ENCODE measurements around the gene PCLO. TPM values are rescaled to one million over a fixed set of nuclear protein-coding genes. Genes with fewer than 3 reads are reported as not detected.

The PCLO gene
- total and polyA plus RNA-seq, 4 donors, result under 0.01 to 1.2 (median 0.32) TPM

GRCh38 chr7:83173664-83174063, 11.0 kb upstream of the PCLO start:
- H3K4me1 ChIP-seq (ENCODE audit: control insufficient read depth in 1 of 2, insufficient read depth in 2 of 2, low read length in 2 of 2), result no peaks in the 10 kb centered on the region
- H3K36me3 ChIP-seq (ENCODE audit: control insufficient read depth in 1 of 2, insufficient read depth in 2 of 2, low read length in 1 of 2), result no peaks in the 10 kb centered on the region
- no peak overlapping the region for H3K27ac ChIP-seq (ENCODE audit: low read depth in 1 of 2, low read length in 2 of 2)
- H3K9me3 ChIP-seq (ENCODE audit: control insufficient read depth, low read length), result peaks cover 2% of the 10 kb centered on the region
- H3K4me3 ChIP-seq (ENCODE audit: low read length in 2 of 2), result no peak overlapping the region
- ATAC-seq (ENCODE audit: low FRiP score) (no peak), DNase-seq (no peak)
- intact Hi-C loops (cut with DNase I), result no loop called here
- H3K27me3 ChIP-seq (ENCODE audit: control insufficient read depth in 1 of 2, insufficient read depth in 2 of 2, low read length in 1 of 2), result no peaks in the 10 kb centered on the region

DNA sequence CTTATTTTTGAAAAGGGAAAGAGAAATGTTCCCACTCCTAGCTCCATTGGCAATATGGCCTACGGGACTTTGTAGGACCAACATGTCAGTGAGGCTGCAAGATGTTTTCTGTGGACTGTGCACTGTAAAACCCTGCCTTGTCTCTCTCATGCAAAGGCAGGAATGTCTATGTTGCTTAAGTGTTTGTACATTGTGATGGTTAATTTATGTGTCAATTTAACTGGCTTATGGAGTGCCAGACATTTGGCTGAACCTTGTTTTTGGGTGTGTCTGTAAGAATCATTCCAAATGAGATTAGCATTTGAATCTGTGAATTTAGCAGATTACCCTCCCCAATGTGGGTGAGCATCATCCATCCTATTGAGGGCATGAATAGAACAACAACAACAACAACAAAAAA, 4.1 kb upstream of the PCLO start:
- H3K27ac ChIP-seq (ENCODE audit: low read depth in 1 of 2, low read length in 2 of 2), result no peak overlapping the region
- no peaks in the 10 kb centered on the region for H3K4me1 ChIP-seq (ENCODE audit: control insufficient read depth in 1 of 2, insufficient read depth in 2 of 2, low read length in 2 of 2)
- ATAC-seq (ENCODE audit: low FRiP score) (no peak), DNase-seq (no peak)
- no peaks in the 10 kb centered on the region for H3K27me3 ChIP-seq (ENCODE audit: control insufficient read depth in 1 of 2, insufficient read depth in 2 of 2, low read length in 1 of 2)
- H3K36me3 ChIP-seq (ENCODE audit: control insufficient read depth in 1 of 2, insufficient read depth in 2 of 2, low read length in 1 of 2), result no peaks in the 10 kb centered on the region
- no peaks in the 10 kb centered on the region for H3K9me3 ChIP-seq (ENCODE audit: control insufficient read depth, low read length)
- no peak overlapping the region for H3K4me3 ChIP-seq (ENCODE audit: low read length in 2 of 2)
- WGBS, 2 donors, result 82 to 91% methylated on average over 1 of the region's 1 CpG
- intact Hi-C loops (cut with DNase I), result no loop called here

- no peak overlapping the region for H3K27ac ChIP-seq (ENCODE audit: low read depth in 1 of 2, low read length in 2 of 2)
- no peaks in the 10 kb centered on the region for H3K36me3 ChIP-seq (ENCODE audit: control insufficient read depth in 1 of 2, insufficient read depth in 2 of 2, low read length in 1 of 2)
- H3K27me3 ChIP-seq (ENCODE audit: control insufficient read depth in 1 of 2, insufficient read depth in 2 of 2, low read length in 1 of 2), result no peaks in the 10 kb centered on the region
- peak; percentile 66 for ATAC-seq (ENCODE audit: low FRiP score)
- DNase-seq, result no peak
- H3K9me3 ChIP-seq (ENCODE audit: control insufficient read depth, low read length), result no peaks in the 10 kb centered on the region
- peak overlapping the region; percentile 1 to 34 for H3K4me3 ChIP-seq (ENCODE audit: low read length in 2 of 2)
- WGBS, 2 donors, result 2 to 3% methylated on average over 17 of the region's 17 CpGs
- no peaks in the 10 kb centered on the region for H3K4me1 ChIP-seq (ENCODE audit: control insufficient read depth in 1 of 2, insufficient read depth in 2 of 2, low read length in 2 of 2)
- intact Hi-C loops (cut with DNase I), result no loop called here
Observed at GRCh38 chr7:83161899-83162401, 734 bp downstream of the PCLO start.

DNA sequence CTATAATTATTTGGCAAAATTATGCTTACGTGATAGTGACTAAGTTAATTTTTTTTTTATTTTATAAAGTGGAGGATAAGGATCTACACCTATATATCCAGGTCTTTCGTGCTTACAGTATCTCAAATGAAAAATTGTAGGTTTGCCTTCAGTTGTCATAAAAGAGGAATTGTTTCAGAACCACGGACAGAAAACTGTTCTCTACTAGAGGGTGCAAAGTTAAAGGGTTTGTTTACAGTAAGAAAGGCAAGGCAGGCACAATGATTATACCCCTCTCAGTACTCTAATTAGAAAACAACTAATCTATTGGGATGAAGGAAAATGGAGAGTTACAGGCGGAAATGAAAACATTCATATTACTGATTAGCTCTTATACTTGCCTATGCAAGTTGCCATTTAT, 1.5 kb downstream of the PCLO start:
- no peak overlapping the region for H3K4me3 ChIP-seq (ENCODE audit: low read length in 2 of 2)
- DNase-seq (no peak), ATAC-seq (ENCODE audit: low FRiP score) (no peak)
- WGBS, 2 donors, result 46 to 50% methylated on average over 4 of the region's 4 CpGs
- no peak overlapping the region for H3K27ac ChIP-seq (ENCODE audit: low read depth in 1 of 2, low read length in 2 of 2)
- H3K27me3 ChIP-seq (ENCODE audit: control insufficient read depth in 1 of 2, insufficient read depth in 2 of 2, low read length in 1 of 2), result no peaks in the 10 kb centered on the region
- intact Hi-C loops (cut with DNase I), result no loop called here
- H3K36me3 ChIP-seq (ENCODE audit: control insufficient read depth in 1 of 2, insufficient read depth in 2 of 2, low read length in 1 of 2), result no peaks in the 10 kb centered on the region
- H3K4me1 ChIP-seq (ENCODE audit: control insufficient read depth in 1 of 2, insufficient read depth in 2 of 2, low read length in 2 of 2), result no peaks in the 10 kb centered on the region
- H3K9me3 ChIP-seq (ENCODE audit: control insufficient read depth, low read length), result no peaks in the 10 kb centered on the region

DNA sequence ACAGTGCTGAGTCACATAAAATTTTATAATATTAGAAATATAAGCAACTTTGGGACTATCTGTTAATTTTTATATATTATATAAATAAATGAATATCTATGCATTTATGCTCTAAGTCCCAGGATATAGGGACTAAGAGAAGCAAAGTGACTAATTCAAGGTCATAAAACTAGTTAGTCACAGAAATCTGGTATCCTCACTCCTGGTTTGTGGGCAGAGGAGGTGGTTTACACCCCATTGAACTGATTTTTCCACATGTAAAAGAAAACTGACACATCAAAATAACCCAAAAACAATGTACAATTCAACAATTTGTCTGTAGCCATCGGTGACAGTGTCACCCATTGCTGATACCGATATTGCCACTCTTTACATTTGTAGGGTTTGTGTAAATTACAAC, 3.0 kb downstream of the PCLO start:
- H3K4me1 ChIP-seq (ENCODE audit: control insufficient read depth in 1 of 2, insufficient read depth in 2 of 2, low read length in 2 of 2), result no peaks in the 10 kb centered on the region
- H3K36me3 ChIP-seq (ENCODE audit: control insufficient read depth in 1 of 2, insufficient read depth in 2 of 2, low read length in 1 of 2), result no peaks in the 10 kb centered on the region
- intact Hi-C loops (cut with DNase I), result no loop called here
- DNase-seq (no peak), ATAC-seq (ENCODE audit: low FRiP score) (no peak)
- H3K27me3 ChIP-seq (ENCODE audit: control insufficient read depth in 1 of 2, insufficient read depth in 2 of 2, low read length in 1 of 2), result no peaks in the 10 kb centered on the region
- WGBS, 2 donors, result 97 to 98% methylated on average over 2 of the region's 2 CpGs
- no peak overlapping the region for H3K4me3 ChIP-seq (ENCODE audit: low read length in 2 of 2)
- H3K27ac ChIP-seq (ENCODE audit: low read depth in 1 of 2, low read length in 2 of 2), result no peak overlapping the region
- H3K9me3 ChIP-seq (ENCODE audit: control insufficient read depth, low read length), result no peaks in the 10 kb centered on the region

- no peaks in the 10 kb centered on the region for H3K4me1 ChIP-seq (ENCODE audit: control insufficient read depth in 1 of 2, insufficient read depth in 2 of 2, low read length in 2 of 2)
- WGBS, 2 donors, result 86 to 92% methylated on average over 3 of the region's 3 CpGs
- H3K4me3 ChIP-seq (ENCODE audit: low read length in 2 of 2), result no peak overlapping the region
- H3K9me3 ChIP-seq (ENCODE audit: control insufficient read depth, low read length), result no peaks in the 10 kb centered on the region
- no peak overlapping the region for H3K27ac ChIP-seq (ENCODE audit: low read depth in 1 of 2, low read length in 2 of 2)
- H3K27me3 ChIP-seq (ENCODE audit: control insufficient read depth in 1 of 2, insufficient read depth in 2 of 2, low read length in 1 of 2), result no peaks in the 10 kb centered on the region
- ATAC-seq (ENCODE audit: low FRiP score) (no peak), DNase-seq (no peak)
- intact Hi-C loops (cut with DNase I), result no loop called here
- no peaks in the 10 kb centered on the region for H3K36me3 ChIP-seq (ENCODE audit: control insufficient read depth in 1 of 2, insufficient read depth in 2 of 2, low read length in 1 of 2)
Observed at GRCh38 chr7:83156006-83156405, 6.7 kb downstream of the PCLO start.

DNA sequence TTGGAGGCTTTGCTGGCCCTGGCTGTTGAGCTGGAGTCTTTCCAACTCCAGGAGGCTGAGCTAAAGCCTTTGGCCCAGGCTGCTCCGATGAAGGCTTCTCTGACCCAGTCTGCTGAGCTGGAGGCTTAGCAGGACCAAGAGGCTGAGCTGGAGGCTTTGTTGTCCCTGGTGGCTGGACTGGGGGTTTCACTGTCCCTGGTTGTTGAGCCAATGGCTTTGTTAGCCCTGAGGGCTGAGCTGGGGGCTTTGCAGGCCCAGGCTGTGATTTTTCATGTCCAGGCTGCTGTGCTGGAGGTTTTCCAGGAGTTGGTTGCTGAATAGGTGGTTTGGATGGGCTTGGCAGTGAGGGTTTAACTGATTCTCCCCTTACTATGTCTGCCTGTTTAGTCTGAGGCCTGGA, 7.3 kb downstream of the PCLO start:
- Histone ChIP-seq H3K36me3 (ENCODE audit: control insufficient read depth in 1 of 2, insufficient read depth in 2 of 2, low read length in 1 of 2) (no peaks in the 10 kb centered on the region), H3K4me1 (ENCODE audit: control insufficient read depth in 1 of 2, insufficient read depth in 2 of 2, low read length in 2 of 2) (no peaks in the 10 kb centered on the region)
- no peak for ATAC-seq (ENCODE audit: low FRiP score)

DNA sequence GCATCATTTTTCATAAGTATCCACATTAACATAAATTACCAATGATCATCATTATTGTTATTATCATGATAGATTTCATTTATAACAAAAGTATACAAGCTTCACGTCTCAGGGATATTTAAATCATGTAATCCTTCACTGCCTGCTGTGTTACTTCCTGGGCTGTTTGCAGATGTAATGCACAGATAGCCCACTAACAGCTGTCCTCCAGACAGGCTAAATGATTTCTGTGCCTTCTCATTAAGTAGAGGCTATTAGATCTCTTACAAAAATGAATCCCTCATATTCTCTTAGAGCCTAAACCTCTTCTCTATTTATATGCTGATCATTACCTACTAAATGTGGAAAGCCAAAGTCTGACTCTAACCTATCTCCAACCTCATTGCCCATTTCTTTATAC, 9.3 kb downstream of the PCLO start:
- no peaks in the 10 kb centered on the region for H3K9me3 ChIP-seq (ENCODE audit: control insufficient read depth, low read length)
- no peaks in the 10 kb centered on the region for H3K36me3 ChIP-seq (ENCODE audit: control insufficient read depth in 1 of 2, insufficient read depth in 2 of 2, low read length in 1 of 2)
- intact Hi-C loops (cut with DNase I), result no loop called here
- H3K27ac ChIP-seq (ENCODE audit: low read depth in 1 of 2, low read length in 2 of 2), result no peak overlapping the region
- no peak for ATAC-seq (ENCODE audit: low FRiP score)
- no peak for DNase-seq
- no peaks in the 10 kb centered on the region for H3K4me1 ChIP-seq (ENCODE audit: control insufficient read depth in 1 of 2, insufficient read depth in 2 of 2, low read length in 2 of 2)
- 20 to 22% methylated on average over 1 of the region's 1 CpG for WGBS, 2 donors
- H3K27me3 ChIP-seq (ENCODE audit: control insufficient read depth in 1 of 2, insufficient read depth in 2 of 2, low read length in 1 of 2), result no peaks in the 10 kb centered on the region
- no peak overlapping the region for H3K4me3 ChIP-seq (ENCODE audit: low read length in 2 of 2)

More for the DNA sequence above, 7.3 kb downstream of the PCLO start:
- intact Hi-C loops (cut with DNase I), result no loop called here
- no peak overlapping the region for H3K4me3 ChIP-seq (ENCODE audit: low read length in 2 of 2)
- no peak for DNase-seq
- H3K9me3 ChIP-seq (ENCODE audit: control insufficient read depth, low read length), result no peaks in the 10 kb centered on the region
- H3K27ac ChIP-seq (ENCODE audit: low read depth in 1 of 2, low read length in 2 of 2), result no peak overlapping the region
- H3K27me3 ChIP-seq (ENCODE audit: control insufficient read depth in 1 of 2, insufficient read depth in 2 of 2, low read length in 1 of 2), result no peaks in the 10 kb centered on the region
- 80 to 88% methylated on average over 1 of the region's 1 CpG for WGBS, 2 donors

- Histone ChIP-seq H3K4me3 (ENCODE audit: low read length in 2 of 2) (no peak overlapping the region), H3K9me3 (ENCODE audit: control insufficient read depth, low read length) (no peaks in the 10 kb centered on the region), H3K36me3 (ENCODE audit: control insufficient read depth in 1 of 2, insufficient read depth in 2 of 2, low read length in 1 of 2) (no peaks in the 10 kb centered on the region), H3K27ac (ENCODE audit: low read depth in 1 of 2, low read length in 2 of 2) (no peak overlapping the region), H3K27me3 (ENCODE audit: control insufficient read depth in 1 of 2, insufficient read depth in 2 of 2, low read length in 1 of 2) (no peaks in the 10 kb centered on the region), H3K4me1 (ENCODE audit: control insufficient read depth in 1 of 2, insufficient read depth in 2 of 2, low read length in 2 of 2) (no peaks in the 10 kb centered on the region)
- ATAC-seq (ENCODE audit: low FRiP score) (no peak), DNase-seq (no peak)
- 82 to 96% methylated on average over 2 of the region's 2 CpGs for WGBS, 2 donors
- intact Hi-C loops (cut with DNase I), result no loop called here
Observed at GRCh38 chr7:83150310-83150709, 12.4 kb downstream of the PCLO start.
